ENCODE measurements around the gene NADK2. TPM values are rescaled to one million over a fixed set of nuclear protein-coding genes. Genes with fewer than 3 reads are reported as not detected.

Gene NADK2
- total and polyA plus RNA-seq, 2 donors (not counting 3 experiments of a cell fraction or from before 2014, with no cell fraction given) = 4.0 to 20.3 TPM

- no peaks in the 10 kb centered on the region for H4K20me1 ChIP-seq (replicated peaks; ENCODE audit: control insufficient read depth, extremely low read depth, insufficient read depth, low read length)
- dilution Hi-C loops (cut with MboI; ENCODE audit: extremely low pct_ligation_motif_present, low sequenced_read_pairs) = no loop called here
- intact Hi-C loops (cut with micrococcal nuclease) = loop anchor here (5.0 to 10.0 kb wide), 2 partner anchors 331 to 633 kb away; partner anchors contain the start of gene NIPBL
- TF ChIP-seq, protein P1, sequence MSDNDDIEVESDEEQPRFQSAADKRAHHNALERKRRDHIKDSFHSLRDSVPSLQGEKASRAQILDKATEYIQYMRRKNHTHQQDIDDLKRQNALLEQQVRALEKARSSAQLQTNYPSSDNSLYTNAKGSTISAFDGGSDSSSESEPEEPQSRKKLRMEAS (IDR thresholded peaks at IDR 0.05; ENCODE audit: insufficient read depth, insufficient read length) = no peak
- TF ChIP-seq GATA2 (IDR thresholded peaks at IDR 0.05; ENCODE audit: insufficient read depth, insufficient read length, low read depth, low read length) (no peak), POLR2AphosphoS5 (IDR thresholded peaks at IDR 0.05; ENCODE audit: insufficient read depth, low read depth, low read length) (no peak), FOS (IDR thresholded peaks at IDR 0.05; ENCODE audit: borderline replicate concordance, insufficient read depth, low read length) (no peak), EZH2 (IDR thresholded peaks at IDR 0.05; ENCODE audit: borderline replicate concordance, low read depth, low read length, severe bottlenecking) (no peak), JUN (IDR thresholded peaks at IDR 0.05; ENCODE audit: borderline replicate concordance, insufficient read depth, insufficient read length, low read depth) (no peak), MYC (IDR thresholded peaks at IDR 0.05; ENCODE audit: low read depth, low read length) (no peak), CTCF (IDR thresholded peaks at IDR 0.05; ENCODE audit: extremely low read depth in 1 of 2, insufficient read depth in 1 of 2, low read depth in 1 of 2, low read length in 2 of 2) (no peak), POLR2A (IDR thresholded peaks at IDR 0.05; ENCODE audit: low read depth, low read length) (no peak)
- DNase-seq (ENCODE audit: low read depth, low spot score) (no peak), FAIRE-seq (no peak)
- H3K79me2 ChIP-seq (ENCODE audit: control insufficient read depth, insufficient read depth, low read length) = peaks cover 4% of the 10 kb centered on the region
- no peak overlapping the region for H3K9ac ChIP-seq (replicated peaks; ENCODE audit: extremely low read depth, insufficient read depth, low read length)
- ChIA-PET POLR2A (no interaction called here), CTCF (interaction anchor here (1.0 to 1.1 kb wide), 2 partner anchors 26 to 262 kb away, joined by 3 to 5 read pairs; no protein-coding TSS in a partner anchor)
- no TSS peak for BruUV-seq (replicated peaks)
- H3K4me2 ChIP-seq (ENCODE audit: insufficient read depth, low read length) = no peak overlapping the region
- no peaks in the 10 kb centered on the region for H3K27me3 ChIP-seq (ENCODE audit: control insufficient read depth in 2 of 2, insufficient read depth in 2 of 2, low read length in 2 of 2)
- H3K4me3 ChIP-seq (replicated peaks in 1 of 3; ENCODE audit: insufficient read depth in 1 of 3, low read depth in 1 of 3, low read length in 3 of 3) = no peak overlapping the region
- no peak overlapping the region for H2AFZ ChIP-seq (ENCODE audit: low read depth, low read length)
- no peaks in the 10 kb centered on the region for H3K9me1 ChIP-seq (replicated peaks; ENCODE audit: control insufficient read depth, extremely low read depth, insufficient read depth, low read length)
- peaks cover 8% of the 10 kb centered on the region for H3K4me1 ChIP-seq (ENCODE audit: control insufficient read depth, extremely low read depth, insufficient read depth, low read length)
- no peaks in the 10 kb centered on the region for H3K36me3 ChIP-seq (ENCODE audit: control insufficient read depth in 2 of 2, extremely low read depth in 1 of 2, insufficient read depth in 2 of 2, low read length in 2 of 2)
- H3K27ac ChIP-seq (ENCODE audit: insufficient read depth, low read depth, low read length) = no peak overlapping the region
- H3K9me3 ChIP-seq (replicated peaks; ENCODE audit: control insufficient read depth, insufficient read depth, low read length) = no peaks in the 10 kb centered on the region
Observed at GRCh38 chr5:36244076-36244475, 2.4 kb upstream of the NADK2 start.

All from endothelial cell of umbilical vein (primary cell).